GM13977 (cell line): Measurements from ENCODE around the gene IPO11.

ENCODE experiments used
- DNase-seq: peaks from one replicate; pipeline ENCODE4 v3.0.0; 2012; ENCODE audit warnings: low spot score
- in situ Hi-C: fragments of 300-500 bp; cut with MboI; formaldehyde crosslinking; loops from one replicate; pipeline ENCODE4 v1.12.0; 2022; ENCODE audit warnings: low sequenced_read_pairs, low pct_unique_long_range_greater_than_20kb, mixed read lengths, inconsistent platforms; ENCODE audit not compliant: unreplicated experiment
- TF ChIP-seq, protein P1 (sequence below): IDR thresholded peaks from 2 replicates; pipeline ENCODE4 v1.5.1; 2012; ENCODE audit warnings: mild to moderate bottlenecking, control low read depth; ENCODE audit not compliant: insufficient read depth; ENCODE audit errors: extremely low read depth, missing control alignments

IPO11 gene

DNA sequence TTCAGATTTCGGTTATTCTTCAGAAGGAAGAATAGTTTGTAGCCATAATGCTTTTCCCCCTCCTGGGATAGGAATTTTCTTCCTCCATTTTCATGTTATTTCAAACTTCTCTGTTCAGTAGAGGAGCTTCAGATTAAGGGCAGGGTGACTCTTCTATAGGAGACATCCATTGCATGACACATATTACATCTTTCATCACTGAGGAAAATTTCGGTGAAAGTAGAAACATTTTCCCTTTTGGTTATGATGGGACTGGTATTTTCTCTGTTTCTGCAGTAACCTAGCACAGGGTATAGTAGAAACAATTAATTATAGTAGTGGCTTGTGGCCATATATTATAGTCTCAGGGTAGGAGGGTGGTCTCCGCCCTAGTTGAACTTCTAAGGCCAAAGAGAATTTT is 1.1 kb downstream of the IPO11 start:
- in situ Hi-C loops = no loop called here
- DNase-seq = no peak
- TF ChIP-seq, protein P1, sequence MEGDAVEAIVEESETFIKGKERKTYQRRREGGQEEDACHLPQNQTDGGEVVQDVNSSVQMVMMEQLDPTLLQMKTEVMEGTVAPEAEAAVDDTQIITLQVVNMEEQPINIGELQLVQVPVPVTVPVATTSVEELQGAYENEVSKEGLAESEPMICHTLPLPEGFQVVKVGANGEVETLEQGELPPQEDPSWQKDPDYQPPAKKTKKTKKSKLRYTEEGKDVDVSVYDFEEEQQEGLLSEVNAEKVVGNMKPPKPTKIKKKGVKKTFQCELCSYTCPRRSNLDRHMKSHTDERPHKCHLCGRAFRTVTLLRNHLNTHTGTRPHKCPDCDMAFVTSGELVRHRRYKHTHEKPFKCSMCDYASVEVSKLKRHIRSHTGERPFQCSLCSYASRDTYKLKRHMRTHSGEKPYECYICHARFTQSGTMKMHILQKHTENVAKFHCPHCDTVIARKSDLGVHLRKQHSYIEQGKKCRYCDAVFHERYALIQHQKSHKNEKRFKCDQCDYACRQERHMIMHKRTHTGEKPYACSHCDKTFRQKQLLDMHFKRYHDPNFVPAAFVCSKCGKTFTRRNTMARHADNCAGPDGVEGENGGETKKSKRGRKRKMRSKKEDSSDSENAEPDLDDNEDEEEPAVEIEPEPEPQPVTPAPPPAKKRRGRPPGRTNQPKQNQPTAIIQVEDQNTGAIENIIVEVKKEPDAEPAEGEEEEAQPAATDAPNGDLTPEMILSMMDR = no peak

DNA sequence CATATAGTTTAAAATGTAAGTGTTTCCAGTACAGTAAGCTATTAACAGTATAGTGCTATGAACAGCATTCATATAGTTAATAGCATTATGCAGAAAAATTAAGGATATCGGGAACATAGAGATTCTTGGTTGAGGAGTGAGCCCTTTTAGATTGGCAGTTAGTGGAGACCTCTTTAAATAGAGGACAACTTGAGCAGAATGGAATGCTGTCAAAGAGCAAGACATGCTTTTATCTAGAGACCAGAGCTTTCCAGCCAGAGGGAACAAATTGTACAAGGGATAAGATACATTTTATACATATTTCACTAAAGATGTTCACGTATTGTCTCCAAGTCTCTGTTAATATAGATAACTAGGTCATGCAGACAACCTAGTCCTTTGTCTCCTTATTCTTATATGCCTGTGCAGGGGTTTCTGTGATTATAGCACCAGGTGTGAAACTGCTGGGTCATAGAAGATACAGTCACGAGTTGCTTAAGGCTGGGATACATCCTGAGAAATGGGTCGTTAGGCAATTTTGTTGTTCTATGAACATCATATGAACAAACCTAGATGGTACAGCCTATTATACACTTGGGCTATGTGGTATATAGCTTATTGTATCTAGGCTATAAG is 6.0 kb downstream of the IPO11 start:
- in situ Hi-C loops = no loop called here
- TF ChIP-seq, protein P1 = no peak
- no peak for DNase-seq

DNA sequence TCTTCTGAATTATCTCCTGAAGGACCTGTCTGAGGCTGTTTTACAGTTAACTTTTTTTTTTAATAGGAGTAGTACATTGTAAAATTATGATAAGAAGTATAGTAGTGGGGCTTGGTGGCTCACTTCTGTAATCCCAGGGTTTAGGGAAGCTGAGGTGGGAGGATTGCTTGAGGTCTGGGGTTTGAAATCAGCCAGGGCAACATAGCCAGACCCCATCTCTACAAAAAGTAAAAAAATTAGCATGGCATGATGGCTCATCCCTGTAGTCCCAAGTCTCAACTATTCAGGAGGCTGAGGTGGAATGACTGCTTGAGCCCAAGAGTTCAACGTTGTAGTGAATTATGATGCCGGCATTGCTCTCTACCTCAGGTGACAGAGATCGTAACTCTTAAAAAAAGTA is 7.0 kb downstream of the IPO11 start:
- no peak for DNase-seq
- in situ Hi-C loops = no loop called here
- TF ChIP-seq, protein P1 = no peak

DNA sequence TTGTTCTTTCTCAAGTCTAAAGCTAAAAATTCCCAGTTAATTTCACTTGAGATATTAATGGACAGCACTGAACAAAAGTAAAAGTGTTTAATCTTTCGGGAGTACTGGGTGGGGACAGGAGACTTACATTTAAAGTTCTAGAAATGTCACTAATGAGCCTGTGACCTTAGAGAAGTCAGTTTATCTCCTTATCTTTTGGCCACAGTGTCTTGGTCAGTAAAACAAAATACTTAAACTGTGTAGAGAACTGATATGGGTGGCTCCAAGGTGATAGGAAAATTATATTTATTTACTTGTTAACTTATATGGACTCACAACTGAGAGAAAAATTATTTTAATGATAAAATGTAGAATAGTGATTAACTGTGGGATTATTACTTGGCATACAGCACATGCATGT is 8.9 kb downstream of the IPO11 start:
- in situ Hi-C loops = no loop called here
- DNase-seq = no peak
- TF ChIP-seq, protein P1 = no peak

DNA sequence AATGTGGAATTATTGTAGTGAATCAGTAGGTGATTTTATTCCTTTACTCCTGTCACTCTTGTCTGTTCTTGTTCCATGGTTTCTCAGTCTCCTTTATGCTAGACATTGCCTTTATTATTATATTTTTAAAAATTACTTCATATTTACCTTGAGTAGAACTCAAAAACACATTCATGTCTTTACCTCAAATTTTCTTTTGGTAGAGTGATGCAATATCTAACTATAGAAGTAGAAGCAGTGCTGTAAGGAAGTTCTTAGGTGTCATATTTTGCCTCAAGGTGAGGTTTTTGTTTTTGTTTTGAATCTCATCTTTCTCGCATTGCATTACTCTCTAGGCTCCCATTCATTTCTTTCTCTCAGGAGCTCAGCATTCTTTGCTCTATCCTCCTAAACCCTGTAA is 12.2 kb downstream of the IPO11 start:
- no peak for DNase-seq
- in situ Hi-C loops = no loop called here
- TF ChIP-seq, protein P1 = no peak

DNA sequence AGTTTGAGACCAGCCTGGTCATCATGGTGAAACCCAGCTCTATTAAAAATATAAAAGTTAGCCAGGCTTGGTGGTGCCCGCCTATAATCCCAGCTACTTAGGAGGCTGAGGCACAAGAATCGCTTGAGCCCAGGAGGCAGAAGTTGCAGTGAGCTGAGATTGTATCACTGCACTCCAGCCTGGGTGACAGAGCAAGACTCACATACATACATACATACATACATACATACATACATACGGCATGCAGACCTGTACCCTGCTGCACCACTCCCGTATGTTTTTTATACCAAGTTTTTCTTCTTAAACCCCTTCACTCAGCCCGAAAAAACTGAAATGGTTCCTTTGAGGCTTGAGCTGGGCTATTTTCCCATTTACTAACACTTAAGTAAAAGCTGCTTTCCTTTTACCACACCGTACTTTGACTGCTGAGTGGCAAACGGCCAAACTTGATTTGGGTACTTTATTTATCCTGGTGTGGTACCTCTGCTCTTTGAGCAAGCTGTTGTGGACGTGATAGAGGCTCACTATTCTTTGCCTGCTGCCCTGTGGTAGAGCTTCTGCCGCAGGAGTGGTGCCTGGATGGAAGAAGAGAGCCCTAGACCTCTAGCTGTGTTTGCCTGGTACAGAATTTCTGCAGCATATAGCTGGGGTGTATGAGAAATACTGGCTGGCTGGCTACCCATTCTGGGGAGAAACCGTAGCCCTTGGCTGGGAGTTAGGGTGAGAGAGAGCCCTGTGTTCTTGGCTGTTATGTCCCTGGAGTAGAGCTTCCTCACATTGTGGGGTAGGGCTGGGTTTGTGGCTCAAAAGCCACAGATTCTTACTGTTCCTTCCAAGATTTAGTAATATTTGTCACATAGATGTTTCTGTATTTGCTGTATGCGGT is 19.4 kb downstream of the IPO11 start:
- in situ Hi-C loops = no loop called here
- no peak for DNase-seq
- TF ChIP-seq, protein P1 = no peak
